Pancreas (tissue), 10 donors: Measurements from ENCODE around the gene TNIK. TPM values are rescaled to one million over a fixed set of nuclear protein-coding genes. Genes with fewer than 3 reads are reported as not detected.

ENCODE experiments used
- ATAC-seq, 4 donors: fragments of 200-7000 bp; cut with Tn5 transposase; one replicate each; pipeline versions ENCODE4 v1.8.0 to v1.9.1; 2020; ENCODE audit warnings: mild to moderate bottlenecking in 4 of 4, moderate library complexity in 4 of 4
- DNase-seq, 6 donors: peaks; one replicate each; pipeline ENCODE4 v3.0.0-alpha.2; 2020
- FAIRE-seq: peaks from 2 replicates; lab custom pipeline; 2012; peaks lifted over from hg19 to GRCh38; lab: Jason Lieb, UNC
- H3K27ac ChIP-seq, 4 donors: fragments of 200-600 bp; sonication (generic); 1 replicate in 3 of 4; 2 replicates in 1 of 4; pipeline versions ENCODE4 v1.5.0 to v1.8.0; 2020
- H3K27me3 ChIP-seq, 4 donors: fragments of 200-600 bp; one replicate each; pipeline ENCODE4 v1.8.0; 2021
- H3K36me3 ChIP-seq, 3 donors: fragments of 200-600 bp; sonication (generic) in 1 of 3; one replicate each; pipeline versions ENCODE4 v1.5.0 to v1.8.0; 2020 to 2021
- H3K4me1 ChIP-seq, 3 donors: fragments of 200-600 bp; one replicate each; pipeline ENCODE4 v1.8.0; 2021
- H3K4me3 ChIP-seq, 4 donors: fragments of 200-600 bp; sonication (generic) in 2 of 4; one replicate each; pipeline versions ENCODE4 v1.5.0 to v1.8.0; 2020 to 2021
- H3K9me3 ChIP-seq, 4 donors: fragments of 200-600 bp; one replicate each; pipeline ENCODE4 v1.8.0; 2021
- CTCF ChIP-seq, 4 donors: fragments of 200-600 bp; sonication (generic) in 3 of 4; IDR thresholded peaks; one replicate each; pipeline versions ENCODE4 v1.5.0 to v1.8.0; 2021; ENCODE audit warnings: antibody characterized with exemption in 4 of 4
- WGBS, 2 donors: extraction: QIAGEN DNeasy Blood & Tissue Kit; methylation state at CpG; one replicate each; pipeline ENCODE4 v1.1.7; 2013; 5-methylcytosine and 5-hydroxymethylcytosine counted together
- intact Hi-C, 3 donors: fragments of 100-400 bp; cut with DNase I; formaldehyde crosslinking; loops; one replicate each; pipeline versions ENCODE4 v1.11.1 to v1.14.2; 2022
- polyA plus RNA-seq, 2 donors: library from polyadenylated mRNA; stranded (reverse); fragments of 200-250 nt; gene quantifications; one replicate each; pipeline ENCODE4 v1.2.3, GENCODE V29; 2013
- total RNA-seq, 6 donors: library from RNA; stranded (reverse); fragmentation: NEBNext Ultra II Directional in 4 of 6; extraction: Animal tissue kit (Norgen Biotek cat#: 25700) in 4 of 6; gene quantifications; one replicate each; pipeline versions ENCODE4 v1.2.1 to v1.2.4, GENCODE V29; 2021 to 2023
- donor health status: healthy with polysubstance abuse.
- donor health status: DM: no; HTN: no; CAD: no; lungs with moderate emphysema.
- donor health status: DM: no; HTN: no; CAD: no.
- donor health status: control.
- donor health status: control.
- donor health status: Bipolar disorder and iron deficiency.
- donor health status: DM: yes; HTN: yes; CAD: no.
- donor health status: DM: no; HTN: no; CAD: no.
- donor health status: DM: no; HTN: no; CAD: no.
- donor health status: DM: yes; HTN: yes; CAD: no.

TNIK gene
- total and polyA plus RNA-seq, 8 donors, result 3.5 to 13.6 (median 5.8) TPM

- intact Hi-C loops, result no loop called here
- Histone ChIP-seq H3K4me1 (peaks cover 0 to 3% (median 0%) of the 10 kb centered on the region in 3 donors), H3K9me3 (no peaks in the 10 kb centered on the region), H3K4me3 (no peak overlapping the region), H3K36me3 (no peaks in the 10 kb centered on the region), H3K27ac (no peak overlapping the region), H3K27me3 (no peaks in the 10 kb centered on the region)
- ATAC-seq (no peak), FAIRE-seq (no peak), DNase-seq (no peak)
- 84 to 89% methylated on average over 5 of the region's 5 CpGs for WGBS, 2 donors
- no peak for TF ChIP-seq CTCF (IDR thresholded peaks at IDR 0.05)
These were observed 44.1 kb downstream of the TNIK start for GRCh38 chr3:171416061-171416460.

- ATAC-seq, result no peak
- WGBS, 2 donors, result 95 to 98% methylated on average over 2 of the region's 2 CpGs
- no peaks in the 10 kb centered on the region for H3K27me3 ChIP-seq
- peaks cover 0 to 3% (median 0%) of the 10 kb centered on the region in 3 donors for H3K4me1 ChIP-seq
- no peaks in the 10 kb centered on the region for H3K36me3 ChIP-seq
- no peaks in the 10 kb centered on the region for H3K9me3 ChIP-seq
- intact Hi-C loops, result no loop called here
- FAIRE-seq, result no peak
- no peak for TF ChIP-seq CTCF (IDR thresholded peaks at IDR 0.05)
- H3K27ac ChIP-seq, result no peak overlapping the region
- H3K4me3 ChIP-seq, result no peak overlapping the region
- DNase-seq, result no peak
These were observed 45.1 kb downstream of the TNIK start for GRCh38 chr3:171415070-171415469.

- Histone ChIP-seq H3K36me3 (no peaks in the 10 kb centered on the region), H3K4me3 (no peak overlapping the region), H3K27ac (no peak overlapping the region), H3K4me1 (peaks cover 0 to 6% (median 0%) of the 10 kb centered on the region in 3 donors), H3K27me3 (no peaks in the 10 kb centered on the region), H3K9me3 (no peaks in the 10 kb centered on the region)
- FAIRE-seq (no peak), DNase-seq (no peak), ATAC-seq (no peak)
- 58 to 62% methylated on average over 1 of the region's 1 CpG for WGBS, 2 donors
- intact Hi-C loops, result no loop called here
- no peak for TF ChIP-seq CTCF (IDR thresholded peaks at IDR 0.05)
These were observed 47.7 kb downstream of the TNIK start for GRCh38 chr3:171412473-171412872.

- intact Hi-C loops, result no loop called here
- no peak overlapping the region for H3K4me3 ChIP-seq
- no peak overlapping the region for H3K27ac ChIP-seq
- no peaks in the 10 kb centered on the region for H3K36me3 ChIP-seq
- FAIRE-seq (no peak), DNase-seq (no peak), ATAC-seq (no peak)
- no peak for TF ChIP-seq CTCF (IDR thresholded peaks at IDR 0.05)
- no peaks in the 10 kb centered on the region for H3K27me3 ChIP-seq
- WGBS, 2 donors, result 70 to 79% methylated on average over 2 of the region's 2 CpGs
- H3K4me1 ChIP-seq, result peaks cover 0 to 6% (median 0%) of the 10 kb centered on the region in 3 donors
- H3K9me3 ChIP-seq, result no peaks in the 10 kb centered on the region
These were observed 48.2 kb downstream of the TNIK start for GRCh38 chr3:171412054-171412453.

GRCh38 chr3:171410186-171410585 lies 50.0 kb downstream of the TNIK start:
- no peaks in the 10 kb centered on the region for H3K36me3 ChIP-seq
- ATAC-seq (no peak), FAIRE-seq (no peak), DNase-seq (no peak)
- no peak overlapping the region for H3K4me3 ChIP-seq
- intact Hi-C loops, result no loop called here
- no peak overlapping the region for H3K27ac ChIP-seq
- no peaks in the 10 kb centered on the region for H3K27me3 ChIP-seq
- H3K4me1 ChIP-seq, result peaks cover under 1 to 6% (median under 1%) of the 10 kb centered on the region in 3 donors
- TF ChIP-seq CTCF (IDR thresholded peaks at IDR 0.05), result no peak
- no peaks in the 10 kb centered on the region for H3K9me3 ChIP-seq
- 96 to 98% methylated on average over 6 of the region's 6 CpGs for WGBS, 2 donors
